Astrocyte (in vitro differentiated cells and primary cell): Measurements from ENCODE around the gene ZSCAN22. TPM values are rescaled to one million over a fixed set of nuclear protein-coding genes. Genes with fewer than 3 reads are reported as not detected.

ENCODE experiments used
- DNase-seq: peaks from one replicate; pipeline ENCODE4 v3.0.0-alpha.2; 2010; ENCODE audit warnings: low read depth
- FAIRE-seq: peaks from 2 replicates; lab custom pipeline; 2011; peaks lifted over from hg19 to GRCh38; lab: Jason Lieb, UNC
- H2AFZ ChIP-seq: 2 replicates; pipeline ENCODE4 v1.6.0; 2012; ENCODE audit warnings: low read depth, low read length, inconsistent platforms
- H3K27ac ChIP-seq: 2 replicates; pipeline ENCODE4 v1.5.1; 2011; ENCODE audit warnings: low read depth, low read length, inconsistent platforms
- H3K27me3 ChIP-seq: 2 replicates; pipeline ENCODE4 v1.6.0; 2011; ENCODE audit warnings: low read length, inconsistent platforms; ENCODE audit not compliant: insufficient read depth
- H3K36me3 ChIP-seq: 2 replicates; pipeline ENCODE4 v1.5.1; 2011; ENCODE audit warnings: low read length, inconsistent platforms; ENCODE audit not compliant: insufficient read depth
- H3K4me1 ChIP-seq: 2 replicates; pipeline ENCODE4 v1.5.1; 2011; ENCODE audit warnings: low read length, inconsistent platforms; ENCODE audit not compliant: insufficient read depth
- H3K4me2 ChIP-seq: 2 replicates; pipeline ENCODE4 v1.6.0; 2012; ENCODE audit warnings: low read length, inconsistent platforms
- H3K4me3 ChIP-seq: 2 replicates; pipeline ENCODE4 v1.5.1; 2011; ENCODE audit warnings: low read depth, mild to moderate bottlenecking, low read length, inconsistent platforms; ENCODE audit not compliant: insufficient read depth
- H3K79me2 ChIP-seq: 2 replicates; pipeline ENCODE4 v1.6.0; 2012; ENCODE audit warnings: mild to moderate bottlenecking, low read length, inconsistent platforms; ENCODE audit not compliant: insufficient read depth
- H3K9ac ChIP-seq: 2 replicates; pipeline ENCODE4 v1.6.0; 2012; ENCODE audit warnings: mild to moderate bottlenecking, low read length, inconsistent platforms
- H3K9me3 ChIP-seq: 2 replicates; pipeline ENCODE4 v1.5.1; 2012; ENCODE audit warnings: low read depth, mild to moderate bottlenecking, low read length, inconsistent platforms; ENCODE audit not compliant: insufficient read depth
- H4K20me1 ChIP-seq: 2 replicates; pipeline ENCODE4 v1.6.0; 2012; ENCODE audit warnings: low read length, inconsistent platforms; ENCODE audit not compliant: insufficient read depth
- H3K27ac Mint-ChIP-seq: one replicate; pipeline ENCODE4 v1.8.0; 2021; ENCODE audit warnings: mild to moderate bottlenecking, mixed read lengths; ENCODE audit not compliant: unreplicated experiment
- H3K27me3 Mint-ChIP-seq: one replicate; pipeline ENCODE4 v1.8.0; 2021; ENCODE audit warnings: low read depth, mixed read lengths; ENCODE audit not compliant: unreplicated experiment
- H3K36me3 Mint-ChIP-seq: one replicate; pipeline ENCODE4 v1.8.0; 2021; ENCODE audit warnings: low read depth, mixed read lengths; ENCODE audit not compliant: unreplicated experiment
- H3K4me1 Mint-ChIP-seq: one replicate; pipeline ENCODE4 v1.8.0; 2021; ENCODE audit warnings: low read depth, mixed read lengths; ENCODE audit not compliant: unreplicated experiment
- H3K4me3 Mint-ChIP-seq: one replicate; pipeline ENCODE4 v1.8.0; 2021; ENCODE audit warnings: mild to moderate bottlenecking, moderate library complexity, mixed read lengths; ENCODE audit not compliant: unreplicated experiment
- H3K9me3 Mint-ChIP-seq: one replicate; pipeline ENCODE4 v1.8.0; 2021; ENCODE audit warnings: mild to moderate bottlenecking, mixed read lengths; ENCODE audit not compliant: unreplicated experiment
- CTCF ChIP-seq: IDR thresholded peaks from 2 replicates; pipeline ENCODE4 v1.5.1; 2011; ENCODE audit warnings: low read depth, mild to moderate bottlenecking, inconsistent platforms, low read length, moderate library complexity; ENCODE audit not compliant: insufficient read depth
- EZH2 ChIP-seq: IDR thresholded peaks from 2 replicates; pipeline ENCODE4 v1.6.1; 2012; ENCODE audit warnings: mild to moderate bottlenecking, low read length, inconsistent platforms; ENCODE audit not compliant: insufficient read depth
- total RNA-seq: library from RNA; stranded (reverse); gene quantifications from 2 replicates; pipeline ENCODE4 v1.2.1, GENCODE V29; 2021

ZSCAN22 gene
- total RNA-seq, 1 donor from 2014 or later: 3.1 TPM

GRCh38 chr19:58362272-58362994 is 35.6 kb downstream of the ZSCAN22 start, which contains the start of gene ZNF497:
TSS of gene ZNF497 (minus strand) at chr19:58362751. CDS start at chr19:58357635, 5,116 bp downstream.
- peak within 1 kb of the TSS; percentile 89 for H3K9ac ChIP-seq
- peak within 1 kb of the TSS; percentile 85 for H3K27ac ChIP-seq
- Mint-ChIP-seq H3K27ac (peak within 1 kb of the TSS; percentile 90), H3K9me3 (no peaks in the 10 kb centered on the region), H3K27me3 (no peaks in the 10 kb centered on the region), H3K4me1 (peaks cover 4% of the 10 kb centered on the region), H3K4me3 (peak within 1 kb of the TSS; percentile 88), H3K36me3 (peaks cover 8% of the 10 kb centered on the region)
- H3K9me3 ChIP-seq: peaks cover 7% of the 10 kb centered on the region
- peak within 1 kb of the TSS; percentile 71 for H3K4me3 ChIP-seq
- no peaks in the 10 kb centered on the region for H3K27me3 ChIP-seq
- H4K20me1 ChIP-seq: no peaks in the 10 kb centered on the region
- H2AFZ ChIP-seq: peak within 1 kb of the TSS; percentile 97
- DNase-seq (peak; percentile 87), FAIRE-seq (no peak)
- no peaks in the 10 kb centered on the region for H3K36me3 ChIP-seq
- peak within 1 kb of the TSS; percentile 99 for H3K4me2 ChIP-seq
- no peak for TF ChIP-seq EZH2
- TF ChIP-seq CTCF: no peak
- H3K79me2 ChIP-seq: no peaks in the 10 kb centered on the region
- peaks cover 4% of the 10 kb centered on the region for H3K4me1 ChIP-seq

GRCh38 chr19:58364146-58364545 is 37.4 kb downstream of the ZSCAN22 start:
- no peak overlapping the region for H3K27ac ChIP-seq
- no peak overlapping the region for H2AFZ ChIP-seq
- H3K79me2 ChIP-seq: no peaks in the 10 kb centered on the region
- H3K4me2 ChIP-seq: no peak overlapping the region
- H3K27me3 ChIP-seq: no peaks in the 10 kb centered on the region
- peaks cover 1% of the 10 kb centered on the region for H3K4me1 Mint-ChIP-seq
- no peak overlapping the region for H3K4me3 ChIP-seq
- DNase-seq: no peak
- no peaks in the 10 kb centered on the region for H4K20me1 ChIP-seq
- H3K27me3 Mint-ChIP-seq: no peaks in the 10 kb centered on the region
- no peaks in the 10 kb centered on the region for H3K36me3 ChIP-seq
- TF ChIP-seq CTCF (no peak), EZH2 (no peak)
- no peaks in the 10 kb centered on the region for H3K9me3 Mint-ChIP-seq
- FAIRE-seq: no peak
- H3K9ac ChIP-seq: no peak overlapping the region
- peaks cover 5% of the 10 kb centered on the region for H3K36me3 Mint-ChIP-seq
- H3K4me3 Mint-ChIP-seq: no peak overlapping the region
- peaks cover 4% of the 10 kb centered on the region for H3K4me1 ChIP-seq
- peaks cover 3% of the 10 kb centered on the region for H3K9me3 ChIP-seq
- H3K27ac Mint-ChIP-seq: no peak overlapping the region
